Right lobe of liver (tissue), 6 donors: ENCODE results near the gene ARSG. TPM values are rescaled to one million over a fixed set of nuclear protein-coding genes. Genes with fewer than 3 reads are reported as not detected.
A peak's percentile ranks its signal among the peaks of the same experiment; 100 is the strongest.

Experiments used
- ATAC-seq, 4 donors: fragments of 200-7000 bp; cut with Tn5 transposase; one replicate each; pipeline ENCODE4 v1.9.1; 2020; ENCODE audit warnings: mild to moderate bottlenecking in 4 of 4, moderate library complexity in 4 of 4
- DNase-seq, 3 donors: peaks; one replicate each; pipeline ENCODE4 v3.0.0-alpha.2; 2020
- H3K27ac ChIP-seq, 3 donors: fragments of 200-600 bp; one replicate each; pipeline ENCODE4 v1.8.0; 2022
- H3K27me3 ChIP-seq, 2 donors: fragments of 200-600 bp; one replicate each; pipeline ENCODE4 v1.8.0; 2022
- H3K36me3 ChIP-seq, 4 donors: fragments of 200-600 bp; sonication (generic) in 1 of 4; one replicate each; pipeline versions ENCODE4 v1.5.1 to v1.8.0; 2017 to 2022; ENCODE audit warnings: control low read depth in 1 of 4
- H3K4me1 ChIP-seq, 4 donors: fragments of 200-600 bp; sonication (generic) in 1 of 4; one replicate each; pipeline versions ENCODE4 v1.5.1 to v1.8.0; 2017 to 2022; ENCODE audit warnings: control low read depth in 1 of 4
- H3K4me3 ChIP-seq, 3 donors: fragments of 200-600 bp; one replicate each; pipeline ENCODE4 v1.8.0; 2022
- H3K9me3 ChIP-seq, 4 donors: fragments of 200-600 bp; sonication (generic) in 1 of 4; one replicate each; pipeline versions ENCODE4 v1.5.1 to v1.8.0; 2017 to 2022; ENCODE audit warnings: control low read depth in 1 of 4
- CTCF ChIP-seq, 4 donors: fragments of 200-600 bp in 3 of 4; fragments of 450-650 bp in 1 of 4; IDR thresholded peaks; one replicate each; pipeline versions ENCODE4 v1.5.1 to v1.8.0; 2016 to 2022; ENCODE audit warnings: antibody characterized with exemption in 4 of 4, mild to moderate bottlenecking in 2 of 4
- POLR2A ChIP-seq: fragments of 450-650 bp; IDR thresholded peaks from one replicate; pipeline ENCODE4 v1.6.1; 2017; ENCODE audit warnings: antibody characterized with exemption, mild to moderate bottlenecking
- WGBS: methylation state at CpG from one replicate; pipeline ENCODE4 v1.1.6; 2018; ENCODE audit warnings: low coverage, low lambda C conversion rate; ENCODE audit not compliant: insufficient coverage; ENCODE audit errors: missing lambda C conversion rate; 5-methylcytosine and 5-hydroxymethylcytosine counted together
- intact Hi-C, 2 donors: fragments of 100-400 bp; cut with DNase I; formaldehyde crosslinking; loops; one replicate each; pipeline versions ENCODE4 v1.11.2 to v1.14.1; 2022
- total RNA-seq, 6 experiments: library from RNA; depleted of rRNA in 2 of 6; stranded (reverse); fragments of >200 nt in 2 of 6; fragmentation: NEBNext Ultra II Directional in 3 of 6; extraction: Animal tissue kit (Norgen Biotek cat#: 25700) in 3 of 6; gene quantifications; one replicate each; pipeline versions ENCODE4 v1.1.0 to v1.2.4, GENCODE V29; 2016 to 2023
- donor health status: DM: no; HTN: yes; CAD: no.
- donor health status: DM: no; HTN: no; CAD: no.
- donor health status: DM: no; HTN: no; CAD: no.
- donor health status: DM: no; HTN: yes; CAD: no.
- donor health status: DM: no; HTN: yes; CAD: no.

ARSG gene
- total RNA-seq, 6 experiments from 2014 or later, result 1.2 to 3.3 (median 2.5) TPM

- Histone ChIP-seq H3K27me3 (no peaks in the 10 kb centered on the region), H3K36me3 (peaks cover 0 to 7% (median 0%) of the 10 kb centered on the region in 4 donors), H3K9me3 (no peaks in the 10 kb centered on the region), H3K27ac (peak overlapping the region in 1 of 3 donors; percentile 36), H3K4me3 (no peak overlapping the region), H3K4me1 (peaks cover 0 to 29% (median 7%) of the 10 kb centered on the region in 4 donors)
- DNase-seq (no peak), ATAC-seq (no peak)
- TF ChIP-seq CTCF (IDR thresholded peaks at IDR 0.05), result no peak
- TF ChIP-seq POLR2A, result no peak
- intact Hi-C loops, result no loop called here
- 82% methylated on average over 2 of the region's 2 CpGs for WGBS
These were observed 149.2 kb downstream of the ARSG start for GRCh38 chr17:68440526-68440925.

DNA sequence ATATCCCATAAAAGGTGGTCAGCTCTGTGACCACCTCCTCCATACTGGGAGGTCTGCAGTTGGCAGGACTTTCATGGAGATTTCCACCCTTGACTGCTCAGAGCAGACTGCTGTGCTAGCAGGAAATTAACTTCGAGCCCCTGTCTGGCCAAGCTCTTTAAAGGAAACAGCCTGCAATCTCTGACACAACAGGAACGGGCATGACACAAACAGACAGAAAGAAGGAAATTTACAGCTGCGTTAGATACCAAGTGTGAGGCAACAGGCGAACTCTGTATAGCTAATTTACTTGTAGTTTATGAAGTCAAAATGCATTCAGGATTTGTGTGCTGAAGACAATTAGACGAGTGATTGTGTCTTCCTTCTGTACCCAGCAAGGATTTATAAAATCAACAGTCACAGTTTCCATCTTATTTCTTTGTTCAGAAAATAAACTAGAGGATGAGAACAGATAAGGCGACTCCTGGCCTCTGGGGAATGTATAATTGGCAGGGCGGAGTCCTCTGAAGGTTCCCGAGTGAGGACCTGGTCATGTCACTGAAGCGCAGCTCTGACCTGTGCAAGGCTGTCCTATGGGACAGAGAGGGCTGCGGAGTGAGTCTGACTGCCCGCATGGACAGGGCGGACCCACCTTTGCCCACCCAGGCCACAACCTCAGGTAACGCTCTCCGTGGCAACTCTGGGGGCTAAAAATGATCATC lies 149.9 kb downstream of the ARSG start:
- H3K9me3 ChIP-seq, result no peaks in the 10 kb centered on the region
- H3K4me1 ChIP-seq, result peaks cover 0 to 27% (median 5%) of the 10 kb centered on the region in 4 donors
- H3K27me3 ChIP-seq, result no peaks in the 10 kb centered on the region
- TF ChIP-seq CTCF (IDR thresholded peaks at IDR 0.05) (no peak), POLR2A (no peak)
- intact Hi-C loops, result no loop called here
- DNase-seq (no peak), ATAC-seq (peak; percentile 41 to 59 (median 50))
- H3K4me3 ChIP-seq, result no peak overlapping the region
- WGBS, result 61% methylated on average over 9 of the region's 14 CpGs
- H3K36me3 ChIP-seq, result peaks cover 0 to 7% (median 0%) of the 10 kb centered on the region in 4 donors
- peak overlapping the region; percentile 38 to 71 (median 61) for H3K27ac ChIP-seq

DNA sequence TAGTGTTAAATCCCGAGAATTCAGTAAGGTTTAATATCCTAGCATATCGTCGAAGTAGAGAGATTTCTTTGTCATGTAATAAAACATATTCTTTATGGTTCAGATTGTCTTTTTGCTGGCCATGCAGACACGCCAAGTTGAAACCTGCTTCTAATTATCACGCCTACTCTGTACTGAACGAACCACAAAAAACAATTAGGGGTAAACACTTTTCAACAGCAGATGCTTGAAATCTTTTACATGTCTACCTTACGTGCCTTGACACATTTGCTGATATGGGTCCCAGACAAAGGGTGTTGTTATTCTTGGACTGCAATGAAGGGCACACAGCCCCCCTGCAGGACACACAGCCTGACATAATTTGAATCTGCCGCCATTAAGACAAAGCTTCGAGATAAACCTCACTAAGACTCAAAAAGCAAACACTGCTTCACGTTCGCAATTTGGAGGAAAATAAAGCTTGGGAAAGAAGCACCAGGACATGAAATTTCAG lies 152.7 kb downstream of the ARSG start:
- ATAC-seq, result no peak
- H3K4me3 ChIP-seq, result no peak overlapping the region
- no peaks in the 10 kb centered on the region for H3K27me3 ChIP-seq
- no peaks in the 10 kb centered on the region for H3K9me3 ChIP-seq
- H3K4me1 ChIP-seq, result peaks cover 0 to 10% (median 0%) of the 10 kb centered on the region in 4 donors
- H3K27ac ChIP-seq, result no peak overlapping the region
- no peak for TF ChIP-seq CTCF (IDR thresholded peaks at IDR 0.05)
- TF ChIP-seq POLR2A, result no peak
- WGBS, result 82% methylated on average over 10 of the region's 11 CpGs
- DNase-seq, result no peak
- peaks cover 0 to 25% (median under 1%) of the 10 kb centered on the region in 4 donors for H3K36me3 ChIP-seq
- intact Hi-C loops, result no loop called here

GRCh38 chr17:68445671-68446070 lies 154.4 kb downstream of the ARSG start:
- Histone ChIP-seq H3K27ac (no peak overlapping the region), H3K4me1 (peaks cover 0 to 10% (median 0%) of the 10 kb centered on the region in 4 donors), H3K9me3 (no peaks in the 10 kb centered on the region), H3K27me3 (no peaks in the 10 kb centered on the region), H3K36me3 (peaks cover 0 to 39% (median 6%) of the 10 kb centered on the region in 4 donors), H3K4me3 (no peak overlapping the region)
- no peak for ATAC-seq
- intact Hi-C loops, result no loop called here
- no peak for DNase-seq
- no peak for TF ChIP-seq CTCF (IDR thresholded peaks at IDR 0.05)
- no peak for TF ChIP-seq POLR2A
- WGBS, result 97% methylated on average over 6 of the region's 8 CpGs
